MM.1S (cell line): ENCODE data around the gene NUP153.
"Not testable (repeated sequence)": the region's sequence is repeated elsewhere in the genome, so short reads cannot be mapped to it uniquely, and the experiment has no call there.

Experiments used
- DNase-seq: peaks from one replicate; pipeline ENCODE4 v3.0.0-alpha.2; 2015
- H2AFZ ChIP-seq: fragments of 300-600 bp; sonication (generic); 2 replicates; pipeline ENCODE4 v1.6.0; 2016; ENCODE audit warnings: antibody characterized with exemption, low read length
- H3F3A ChIP-seq: fragments of 300-600 bp; sonication (generic); 2 replicates; pipeline ENCODE4 v1.6.1; 2016; ENCODE audit warnings: mild to moderate bottlenecking, antibody characterized with exemption, low read length, moderate library complexity, mixed read lengths; ENCODE audit not compliant: insufficient read depth
- H3K27ac ChIP-seq: fragments of 300-600 bp; sonication (generic); 2 replicates; pipeline ENCODE4 v1.5.1; 2016; ENCODE audit warnings: mild to moderate bottlenecking, low read length
- H3K27me3 ChIP-seq: fragments of 300-600 bp; sonication (generic); replicated peaks from 2 replicates; pipeline ENCODE4 v1.6.0; 2016; ENCODE audit warnings: low read length; ENCODE audit not compliant: insufficient read depth
- H3K36me3 ChIP-seq: fragments of 300-600 bp; sonication (generic); replicated peaks from 2 replicates; pipeline ENCODE4 v1.6.1; 2016; ENCODE audit warnings: mild to moderate bottlenecking, low read length, mixed read lengths; ENCODE audit not compliant: insufficient read depth
- H3K4me1 ChIP-seq: fragments of 300-600 bp; sonication (generic); 2 replicates; pipeline ENCODE4 v1.6.1; 2016; ENCODE audit warnings: low read length, mixed read lengths
- H3K4me2 ChIP-seq: fragments of 300-600 bp; sonication (generic); 2 replicates; pipeline ENCODE4 v1.6.0; 2016; ENCODE audit warnings: low read depth, low read length
- H3K4me3 ChIP-seq: fragments of 300-600 bp; sonication (generic); 2 replicates; pipeline ENCODE4 v1.5.1; 2016; ENCODE audit warnings: low read length, mixed read lengths
- H3K79me2 ChIP-seq: fragments of 300-600 bp; sonication (generic); 2 replicates; pipeline ENCODE4 v1.6.1; 2016; ENCODE audit warnings: mixed run types, low read length, mixed read lengths
- H3K9ac ChIP-seq: fragments of 300-600 bp; sonication (generic); 2 replicates; pipeline ENCODE4 v1.6.1; 2016; ENCODE audit warnings: low read length, mixed read lengths
- H3K9me2 ChIP-seq: fragments of 300-600 bp; sonication (generic); replicated peaks from 2 replicates; pipeline ENCODE4 v1.6.1; 2016; ENCODE audit warnings: mild to moderate bottlenecking, low read length, mixed read lengths; ENCODE audit not compliant: insufficient read depth
- H3K9me3 ChIP-seq: fragments of 300-600 bp; sonication (generic); replicated peaks from 2 replicates; pipeline ENCODE4 v1.6.1; 2016; ENCODE audit warnings: mild to moderate bottlenecking, low read length, mixed read lengths; ENCODE audit not compliant: insufficient read depth
- H4K20me1 ChIP-seq: fragments of 300-600 bp; sonication (generic); 2 replicates; pipeline ENCODE4 v1.6.1; 2016; ENCODE audit warnings: mild to moderate bottlenecking, low read length, moderate library complexity, mixed read lengths; ENCODE audit not compliant: insufficient read depth
- EZH2 ChIP-seq: fragments of 300-600 bp; sonication (generic); optimal IDR thresholded peaks from 2 replicates; pipeline ENCODE3; 2017; ENCODE audit warnings: low read depth, mild to moderate bottlenecking, antibody characterized with exemption, low read length, mixed read lengths
- EZH2phosphoT487 ChIP-seq: fragments of 300-600 bp; sonication (generic); IDR thresholded peaks from 2 replicates; pipeline ENCODE4 v1.6.1; 2018; ENCODE audit warnings: antibody characterized with exemption, low read length
- TF ChIP-seq, protein P1 (sequence below): fragments of 300-600 bp; sonication (generic); IDR thresholded peaks from 2 replicates; pipeline ENCODE4 v1.5.1; 2016; ENCODE audit warnings: antibody characterized with exemption, low read length, mixed read lengths

The NUP153 gene

DNA sequence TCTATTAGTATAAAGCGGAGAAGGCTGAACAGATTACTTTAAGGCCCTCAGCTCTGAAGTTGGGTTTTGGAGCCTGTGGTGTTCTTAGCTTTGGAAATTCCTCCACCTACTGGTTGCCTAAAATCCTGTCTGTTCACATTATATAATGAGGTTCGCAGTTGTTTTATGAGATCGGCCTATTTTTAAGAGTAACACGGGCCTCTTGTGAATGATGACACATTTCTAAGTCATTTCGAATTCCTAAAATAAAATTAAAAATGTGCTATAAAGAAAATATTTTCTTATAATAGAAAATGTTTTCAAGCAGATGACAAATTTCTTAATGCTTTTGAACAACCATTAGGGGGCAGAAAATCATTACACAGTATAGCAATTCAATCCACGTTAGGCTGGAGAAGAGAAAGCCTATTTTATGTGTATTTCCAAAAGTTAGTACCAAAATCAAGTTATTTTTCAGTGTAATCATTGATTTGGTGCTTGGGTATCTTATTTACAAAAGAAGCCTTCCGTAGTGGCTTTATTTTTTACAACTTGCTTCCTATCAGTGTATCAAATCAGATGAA lies 122.4 kb downstream of the NUP153 start:
- H3K4me3 ChIP-seq = no peak overlapping the region
- no peaks in the 10 kb centered on the region for H3K27me3 ChIP-seq
- peak overlapping the region; percentile 8; the same call in 1 of the 2 replicates for H3K4me2 ChIP-seq
- H3K9ac ChIP-seq = no peak overlapping the region
- H3K9me2 ChIP-seq = no peaks in the 10 kb centered on the region
- H3F3A ChIP-seq = no peaks in the 10 kb centered on the region
- no peak for TF ChIP-seq EZH2phosphoT487
- TF ChIP-seq, protein P1, sequence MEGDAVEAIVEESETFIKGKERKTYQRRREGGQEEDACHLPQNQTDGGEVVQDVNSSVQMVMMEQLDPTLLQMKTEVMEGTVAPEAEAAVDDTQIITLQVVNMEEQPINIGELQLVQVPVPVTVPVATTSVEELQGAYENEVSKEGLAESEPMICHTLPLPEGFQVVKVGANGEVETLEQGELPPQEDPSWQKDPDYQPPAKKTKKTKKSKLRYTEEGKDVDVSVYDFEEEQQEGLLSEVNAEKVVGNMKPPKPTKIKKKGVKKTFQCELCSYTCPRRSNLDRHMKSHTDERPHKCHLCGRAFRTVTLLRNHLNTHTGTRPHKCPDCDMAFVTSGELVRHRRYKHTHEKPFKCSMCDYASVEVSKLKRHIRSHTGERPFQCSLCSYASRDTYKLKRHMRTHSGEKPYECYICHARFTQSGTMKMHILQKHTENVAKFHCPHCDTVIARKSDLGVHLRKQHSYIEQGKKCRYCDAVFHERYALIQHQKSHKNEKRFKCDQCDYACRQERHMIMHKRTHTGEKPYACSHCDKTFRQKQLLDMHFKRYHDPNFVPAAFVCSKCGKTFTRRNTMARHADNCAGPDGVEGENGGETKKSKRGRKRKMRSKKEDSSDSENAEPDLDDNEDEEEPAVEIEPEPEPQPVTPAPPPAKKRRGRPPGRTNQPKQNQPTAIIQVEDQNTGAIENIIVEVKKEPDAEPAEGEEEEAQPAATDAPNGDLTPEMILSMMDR = peak; percentile 61
- H3K9me3 ChIP-seq = no peaks in the 10 kb centered on the region
- H2AFZ ChIP-seq = no peak overlapping the region
- H3K27ac ChIP-seq = no peak overlapping the region
- no peaks in the 10 kb centered on the region for H3K4me1 ChIP-seq
- H3K79me2 ChIP-seq = no peaks in the 10 kb centered on the region
- H3K36me3 ChIP-seq = no peaks in the 10 kb centered on the region
- peak; percentile 42 for DNase-seq
- H4K20me1 ChIP-seq = no peaks in the 10 kb centered on the region

DNA sequence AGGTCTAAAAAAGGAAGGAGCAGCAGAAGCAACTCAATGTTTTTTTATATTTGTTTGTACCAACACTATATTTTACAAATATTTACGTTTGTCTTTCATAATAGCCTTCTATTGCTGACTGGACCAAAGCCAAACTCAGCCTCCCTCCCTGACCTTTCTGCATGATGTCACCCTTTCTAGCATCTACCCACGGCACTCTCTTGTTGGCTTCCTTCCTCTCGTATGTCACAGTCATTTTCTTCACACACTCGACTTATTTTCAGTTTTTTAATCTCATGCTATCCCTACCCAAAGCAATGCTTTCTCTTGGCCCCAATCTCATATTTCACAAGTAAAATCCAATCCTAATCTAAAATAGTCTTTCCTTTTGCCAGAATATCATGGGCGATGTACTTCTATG lies 122.9 kb downstream of the NUP153 start:
- Histone ChIP-seq H3K79me2 (no peaks in the 10 kb centered on the region), H3K36me3 (no peaks in the 10 kb centered on the region), H3K4me3 (no peak overlapping the region), H2AFZ (no peak overlapping the region), H3K9me2 (no peaks in the 10 kb centered on the region), H3K4me1 (no peaks in the 10 kb centered on the region), H3K27ac (no peak overlapping the region), H3K27me3 (no peaks in the 10 kb centered on the region), H3K9ac (no peak overlapping the region), H3F3A (no peaks in the 10 kb centered on the region), H3K4me2 (no peak overlapping the region), H4K20me1 (no peaks in the 10 kb centered on the region), H3K9me3 (no peaks in the 10 kb centered on the region)
- DNase-seq = no peak
- TF ChIP-seq EZH2 (no peak), EZH2phosphoT487 (no peak)
- TF ChIP-seq, protein P1 = no peak

DNA sequence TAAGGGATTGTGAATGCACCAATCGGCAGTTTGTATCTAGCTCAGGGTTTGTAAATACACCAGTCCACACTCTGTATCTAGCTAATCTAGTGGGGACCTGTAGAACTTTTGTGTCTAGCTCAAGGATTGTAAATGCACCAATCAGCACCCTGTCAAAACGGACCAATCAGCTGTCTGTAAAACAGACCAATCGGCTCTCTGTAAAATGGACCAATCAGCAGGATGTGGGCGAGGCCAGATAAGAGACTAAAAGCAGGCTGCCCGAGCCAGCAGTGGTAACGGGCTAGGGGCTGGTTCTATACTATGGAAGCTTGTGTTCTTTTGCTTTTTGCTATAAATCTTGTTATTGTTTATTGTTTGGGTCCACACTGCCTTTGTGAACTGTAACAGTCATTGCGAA lies 125.4 kb downstream of the NUP153 start:
- H3K27me3 ChIP-seq, H3F3A ChIP-seq, H4K20me1 ChIP-seq, H3K4me2 ChIP-seq, DNase-seq, H3K9me3 ChIP-seq, H3K9ac ChIP-seq, H3K79me2 ChIP-seq, H3K9me2 ChIP-seq, H2AFZ ChIP-seq, H3K27ac ChIP-seq, H3K4me1 ChIP-seq, H3K4me3 ChIP-seq, H3K36me3 ChIP-seq: not testable (repeated sequence)

DNA sequence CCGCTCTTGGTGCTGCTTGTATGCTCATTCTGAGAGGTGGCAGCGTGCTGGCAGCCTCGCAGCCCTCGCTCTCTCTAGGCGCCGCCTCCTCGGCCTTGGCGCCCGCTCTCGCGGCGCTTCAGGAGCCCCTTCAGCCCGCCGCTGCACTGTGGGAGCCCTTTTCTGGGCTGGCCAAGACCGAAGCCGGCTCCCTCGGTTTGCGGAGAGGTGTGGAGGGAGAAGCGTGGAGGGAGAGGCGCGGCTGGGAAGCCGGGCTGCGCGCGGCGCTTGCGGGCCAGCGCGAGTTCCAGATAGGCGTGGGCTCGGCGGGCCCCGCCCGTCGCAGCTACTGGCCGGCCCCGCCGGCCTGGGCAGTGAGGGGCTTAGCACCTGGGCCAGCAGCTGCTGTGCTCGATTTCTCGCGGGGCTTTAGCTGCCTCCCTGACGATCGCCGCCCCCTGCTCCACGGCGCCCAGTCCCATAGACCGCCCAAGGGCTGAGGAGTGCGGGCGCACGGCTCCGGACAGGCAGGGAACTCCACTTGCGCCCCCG lies 126.1 kb downstream of the NUP153 start:
- no peaks in the 10 kb centered on the region for H3K27me3 ChIP-seq
- no peak overlapping the region for H3K27ac ChIP-seq
- H3K4me3 ChIP-seq = no peak overlapping the region
- no peaks in the 10 kb centered on the region for H4K20me1 ChIP-seq
- H3K9me2 ChIP-seq = no peaks in the 10 kb centered on the region
- H3F3A ChIP-seq = no peaks in the 10 kb centered on the region
- no peak for DNase-seq
- no peaks in the 10 kb centered on the region for H3K79me2 ChIP-seq
- no peaks in the 10 kb centered on the region for H3K4me1 ChIP-seq
- H3K9me3 ChIP-seq = no peaks in the 10 kb centered on the region
- H3K9ac ChIP-seq = no peak overlapping the region
- H2AFZ ChIP-seq = no peak overlapping the region
- no peaks in the 10 kb centered on the region for H3K36me3 ChIP-seq
- TF ChIP-seq EZH2 (no peak), EZH2phosphoT487 (no peak)
- TF ChIP-seq, protein P1 = no peak
- H3K4me2 ChIP-seq = no peak overlapping the region
